Vagina (tissue), 2 donors: ENCODE measurements around the gene ZNF488.

Source experiments
- POLR2A ChIP-seq, 2 donors: fragments of 450-650 bp; IDR thresholded peaks; one replicate each; pipeline ENCODE4 v1.6.1; 2017; ENCODE audit warnings: antibody characterized with exemption in 2 of 2, mild to moderate bottlenecking in 2 of 2, moderate library complexity in 2 of 2
- TF ChIP-seq, protein P1 (sequence below), 3 experiments: fragments of 450-650 bp in 2 of 3; fragments of 200-600 bp in 1 of 3; sonication (generic) in 1 of 3; IDR thresholded peaks; one replicate each; pipeline ENCODE4 v1.5.1; 2017 to 2019; ENCODE audit warnings: antibody characterized with exemption in 3 of 3, mild to moderate bottlenecking in 2 of 3, moderate library complexity in 2 of 3

DNA sequence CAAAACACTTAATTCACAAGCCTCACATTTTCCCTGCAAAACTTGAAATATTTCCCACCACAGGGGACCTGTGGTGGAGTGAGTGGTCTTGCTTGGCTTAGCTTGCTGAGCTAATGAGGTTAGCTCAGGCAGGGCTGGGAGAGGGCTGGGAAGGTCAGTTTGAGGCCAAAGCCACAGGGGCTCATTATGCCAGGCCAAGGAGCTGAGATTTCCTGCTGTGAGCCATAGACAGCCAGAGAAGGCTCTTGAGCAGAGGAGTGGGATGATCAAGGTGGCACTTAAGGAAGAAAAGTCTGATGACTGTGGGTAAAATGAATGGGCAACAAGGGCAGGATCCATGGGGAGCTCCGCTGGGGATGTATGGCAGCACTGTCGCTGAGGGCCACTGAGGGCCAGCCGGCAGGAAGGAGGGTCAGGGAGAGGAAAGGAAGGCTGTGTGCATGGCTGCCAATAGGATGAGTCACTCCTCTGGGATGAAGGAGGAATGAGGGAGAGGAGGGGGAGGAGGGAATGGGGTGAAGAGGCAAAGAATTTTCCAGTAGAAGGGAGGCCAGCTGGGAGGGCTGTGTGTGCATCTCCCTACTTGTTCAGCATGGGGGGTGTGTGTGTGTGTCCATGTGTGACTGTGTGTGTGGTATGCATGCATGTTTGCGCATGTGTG, 18.7 kb upstream of the ZNF488 start:
- TF ChIP-seq, protein P1, sequence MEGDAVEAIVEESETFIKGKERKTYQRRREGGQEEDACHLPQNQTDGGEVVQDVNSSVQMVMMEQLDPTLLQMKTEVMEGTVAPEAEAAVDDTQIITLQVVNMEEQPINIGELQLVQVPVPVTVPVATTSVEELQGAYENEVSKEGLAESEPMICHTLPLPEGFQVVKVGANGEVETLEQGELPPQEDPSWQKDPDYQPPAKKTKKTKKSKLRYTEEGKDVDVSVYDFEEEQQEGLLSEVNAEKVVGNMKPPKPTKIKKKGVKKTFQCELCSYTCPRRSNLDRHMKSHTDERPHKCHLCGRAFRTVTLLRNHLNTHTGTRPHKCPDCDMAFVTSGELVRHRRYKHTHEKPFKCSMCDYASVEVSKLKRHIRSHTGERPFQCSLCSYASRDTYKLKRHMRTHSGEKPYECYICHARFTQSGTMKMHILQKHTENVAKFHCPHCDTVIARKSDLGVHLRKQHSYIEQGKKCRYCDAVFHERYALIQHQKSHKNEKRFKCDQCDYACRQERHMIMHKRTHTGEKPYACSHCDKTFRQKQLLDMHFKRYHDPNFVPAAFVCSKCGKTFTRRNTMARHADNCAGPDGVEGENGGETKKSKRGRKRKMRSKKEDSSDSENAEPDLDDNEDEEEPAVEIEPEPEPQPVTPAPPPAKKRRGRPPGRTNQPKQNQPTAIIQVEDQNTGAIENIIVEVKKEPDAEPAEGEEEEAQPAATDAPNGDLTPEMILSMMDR (IDR thresholded peaks at IDR 0.05): no peak
- TF ChIP-seq POLR2A (IDR thresholded peaks at IDR 0.05): no peak
